Mucosa of rectum (tissue), 2 donors: ENCODE results near the gene ADAM12.

Source experiments
- H3K27ac ChIP-seq, 2 donors: one replicate each; pipeline ENCODE4 v1.7.0; 2013; ENCODE audit warnings: inconsistent platforms in 2 of 2, low read depth in 2 of 2, low read length in 2 of 2
- H3K27me3 ChIP-seq, 2 donors: one replicate each; pipeline ENCODE4 v1.7.0; 2013; ENCODE audit warnings: low read length in 2 of 2; ENCODE audit not compliant: control insufficient read depth in 2 of 2, insufficient read depth in 2 of 2
- H3K36me3 ChIP-seq, 2 donors: one replicate each; pipeline ENCODE4 v1.7.0; 2013; ENCODE audit warnings: low read length in 2 of 2; ENCODE audit not compliant: control insufficient read depth in 2 of 2, insufficient read depth in 2 of 2
- H3K4me1 ChIP-seq, 2 donors: one replicate each; pipeline ENCODE4 v1.7.0; 2013; ENCODE audit warnings: low read length in 2 of 2, mild to moderate bottlenecking in 1 of 2; ENCODE audit not compliant: control insufficient read depth in 2 of 2, insufficient read depth in 2 of 2
- H3K4me3 ChIP-seq, 2 donors: one replicate each; pipeline ENCODE4 v1.7.0; 2013; ENCODE audit warnings: low read length in 2 of 2
- H3K9ac ChIP-seq, 2 donors: one replicate each; pipeline ENCODE4 v1.7.0; 2013; ENCODE audit warnings: low read length in 2 of 2, low read depth in 1 of 2, mild to moderate bottlenecking in 1 of 2
- H3K9me3 ChIP-seq, 2 donors: one replicate each; pipeline ENCODE4 v1.7.0; 2013; ENCODE audit warnings: low read length in 2 of 2; ENCODE audit not compliant: control insufficient read depth in 2 of 2
- donor health status: healthy.
- donor health status: Normal muscosa, but diverticular disease.

ADAM12 gene

DNA sequence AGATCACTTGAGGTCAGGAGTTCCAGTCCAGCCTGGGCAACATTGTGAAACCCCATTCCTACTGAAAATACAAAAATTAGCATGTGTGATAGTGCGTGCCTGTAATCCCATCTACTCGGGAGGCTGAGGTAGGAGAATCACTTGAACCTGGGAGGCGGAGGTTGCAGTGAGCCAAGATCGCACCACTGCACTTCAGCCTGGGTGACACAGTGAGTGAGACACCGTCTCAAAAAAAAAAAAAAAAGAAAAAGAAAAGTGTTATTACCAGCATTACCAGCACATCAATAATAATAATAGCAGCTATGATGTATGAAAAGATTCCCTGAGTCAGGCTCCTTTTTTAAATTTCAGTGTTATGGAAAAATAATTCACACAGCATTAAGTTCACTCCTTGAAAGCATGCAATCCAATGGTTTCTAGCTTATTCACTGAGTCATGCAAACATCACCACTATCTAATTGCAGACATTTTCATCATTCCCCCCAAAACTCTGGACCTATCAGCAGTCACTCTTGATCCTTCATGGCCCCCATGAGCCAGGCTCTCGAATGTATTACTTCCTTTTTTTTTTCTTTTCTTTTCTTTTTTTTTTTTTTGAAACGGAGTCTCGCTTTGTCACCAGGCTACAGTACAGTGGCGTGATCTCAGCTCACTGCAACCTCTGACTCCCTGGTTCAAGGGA is 263.5 kb downstream of the ADAM12 start:
- Histone ChIP-seq H3K27me3 (no peaks in the 10 kb centered on the region), H3K9ac (no peak overlapping the region), H3K36me3 (no peaks in the 10 kb centered on the region), H3K9me3 (no peaks in the 10 kb centered on the region), H3K4me3 (no peak overlapping the region), H3K27ac (no peak overlapping the region), H3K4me1 (no peaks in the 10 kb centered on the region)

DNA sequence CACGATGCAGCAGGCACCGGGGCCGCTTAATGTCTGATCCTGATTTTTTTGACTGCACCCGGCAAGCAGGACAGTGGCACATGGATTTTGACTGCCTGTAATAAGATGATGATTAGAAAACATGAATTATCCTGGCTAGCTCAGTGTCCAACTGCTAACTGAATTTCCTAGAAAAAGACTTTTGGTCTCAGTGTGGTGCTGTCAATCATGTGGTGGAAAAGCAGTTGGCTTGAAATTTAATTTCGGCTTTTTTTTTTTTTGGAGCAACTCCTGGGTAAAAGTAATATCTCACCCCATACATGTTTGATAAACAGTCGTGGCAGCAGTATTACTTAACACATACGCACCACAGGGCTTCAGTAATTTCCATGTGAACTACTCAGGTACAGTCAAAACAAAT is 264.2 kb downstream of the ADAM12 start:
- Histone ChIP-seq H3K4me1 (no peaks in the 10 kb centered on the region), H3K27me3 (peaks cover 0 to 3% of the 10 kb centered on the region in 2 donors), H3K4me3 (no peak overlapping the region), H3K9ac (no peak overlapping the region), H3K9me3 (no peaks in the 10 kb centered on the region), H3K36me3 (no peaks in the 10 kb centered on the region), H3K27ac (no peak overlapping the region)

DNA sequence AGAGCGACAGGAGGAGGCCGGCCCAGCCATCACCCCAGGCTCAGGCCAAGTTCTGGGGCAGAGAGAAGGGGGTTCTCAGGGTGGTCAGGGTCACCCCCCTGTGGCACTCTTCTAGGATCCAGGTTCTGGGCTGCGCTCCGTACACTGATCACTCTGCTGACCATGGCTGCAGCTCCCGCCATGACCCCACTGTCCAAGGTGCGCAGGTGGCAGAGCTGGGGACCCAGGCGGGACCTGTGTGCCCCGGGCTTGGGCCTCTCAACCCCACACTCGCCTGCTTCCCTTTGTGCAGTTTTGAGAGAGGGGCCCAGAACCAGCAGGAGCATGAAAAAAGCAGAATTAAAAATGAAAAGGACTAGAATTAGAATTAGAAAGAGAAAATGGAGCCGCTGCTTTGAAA is 264.8 kb downstream of the ADAM12 start:
- no peaks in the 10 kb centered on the region for H3K9me3 ChIP-seq
- H3K4me1 ChIP-seq = no peaks in the 10 kb centered on the region
- peaks cover 0 to 4% of the 10 kb centered on the region in 2 donors for H3K27me3 ChIP-seq
- no peaks in the 10 kb centered on the region for H3K36me3 ChIP-seq
- H3K9ac ChIP-seq = no peak overlapping the region
- H3K27ac ChIP-seq = no peak overlapping the region
- no peak overlapping the region for H3K4me3 ChIP-seq

DNA sequence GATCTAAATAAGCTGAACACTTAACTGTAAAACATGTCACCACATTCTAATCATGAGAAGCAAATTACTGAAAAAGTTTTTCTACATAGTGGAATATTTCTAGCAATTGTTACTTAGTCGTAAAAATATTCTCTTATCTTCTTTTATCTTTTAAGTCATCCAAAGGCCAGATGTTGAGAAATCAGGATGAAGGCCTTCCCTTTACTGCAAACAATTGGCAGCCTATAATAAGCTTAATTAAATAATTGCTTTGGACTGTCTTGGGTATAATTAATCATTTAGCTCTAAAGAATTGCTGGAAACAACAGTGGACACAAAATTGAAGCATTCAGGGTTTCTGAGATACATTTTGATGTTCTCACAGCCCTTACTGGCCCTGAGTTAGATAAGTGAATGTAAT is 265.4 kb downstream of the ADAM12 start:
- no peaks in the 10 kb centered on the region for H3K36me3 ChIP-seq
- no peaks in the 10 kb centered on the region for H3K4me1 ChIP-seq
- no peak overlapping the region for H3K4me3 ChIP-seq
- peaks cover 0 to 4% of the 10 kb centered on the region in 2 donors for H3K27me3 ChIP-seq
- no peaks in the 10 kb centered on the region for H3K9me3 ChIP-seq
- H3K27ac ChIP-seq = no peak overlapping the region
- H3K9ac ChIP-seq = no peak overlapping the region

DNA sequence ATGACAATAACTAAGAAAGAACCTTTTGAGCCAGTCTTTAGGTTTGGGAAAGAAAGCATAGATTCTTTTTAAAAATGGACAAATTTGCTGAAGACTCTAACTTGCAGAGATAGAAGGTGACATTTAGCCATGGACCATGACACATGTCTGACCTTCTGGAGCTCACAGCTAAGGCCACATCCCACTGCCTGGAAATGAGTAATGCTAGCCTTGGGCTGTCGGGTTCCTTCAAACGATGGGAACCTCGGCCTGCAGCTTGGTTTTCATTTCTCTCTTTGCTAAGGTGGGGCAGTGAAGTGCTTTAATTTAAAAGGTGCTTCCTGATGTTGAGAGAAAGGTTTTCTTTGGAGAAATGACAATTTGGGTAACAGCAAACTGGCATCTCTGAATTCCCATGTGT is 268.7 kb downstream of the ADAM12 start:
- Histone ChIP-seq H3K9ac (no peak overlapping the region), H3K4me3 (no peak overlapping the region), H3K9me3 (no peaks in the 10 kb centered on the region), H3K36me3 (no peaks in the 10 kb centered on the region), H3K4me1 (no peaks in the 10 kb centered on the region), H3K27me3 (peaks cover 0 to 4% of the 10 kb centered on the region in 2 donors), H3K27ac (no peak overlapping the region)

DNA sequence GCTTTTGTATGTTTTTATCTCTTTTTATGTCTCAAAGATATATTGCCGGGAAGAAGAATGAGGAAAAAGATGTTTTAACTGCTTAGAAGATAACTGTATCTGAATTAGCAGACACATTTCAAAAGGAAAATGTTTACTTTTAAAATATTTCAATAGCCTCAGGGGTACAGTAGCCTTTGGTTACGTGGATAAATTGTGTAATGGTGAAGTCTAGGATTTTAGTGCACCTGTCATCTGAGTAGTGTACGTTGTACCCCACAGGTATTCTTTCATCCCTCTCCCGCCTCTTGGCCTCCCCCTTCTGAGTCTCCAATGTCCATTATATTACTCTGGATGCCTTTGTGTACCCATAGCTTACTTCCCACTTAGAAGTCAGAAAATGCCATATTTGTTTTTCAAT is 269.8 kb downstream of the ADAM12 start:
- Histone ChIP-seq H3K27me3 (peaks cover 0 to 4% of the 10 kb centered on the region in 2 donors), H3K4me1 (no peaks in the 10 kb centered on the region), H3K27ac (no peak overlapping the region), H3K9ac (no peak overlapping the region), H3K9me3 (no peaks in the 10 kb centered on the region), H3K4me3 (no peak overlapping the region), H3K36me3 (no peaks in the 10 kb centered on the region)

DNA sequence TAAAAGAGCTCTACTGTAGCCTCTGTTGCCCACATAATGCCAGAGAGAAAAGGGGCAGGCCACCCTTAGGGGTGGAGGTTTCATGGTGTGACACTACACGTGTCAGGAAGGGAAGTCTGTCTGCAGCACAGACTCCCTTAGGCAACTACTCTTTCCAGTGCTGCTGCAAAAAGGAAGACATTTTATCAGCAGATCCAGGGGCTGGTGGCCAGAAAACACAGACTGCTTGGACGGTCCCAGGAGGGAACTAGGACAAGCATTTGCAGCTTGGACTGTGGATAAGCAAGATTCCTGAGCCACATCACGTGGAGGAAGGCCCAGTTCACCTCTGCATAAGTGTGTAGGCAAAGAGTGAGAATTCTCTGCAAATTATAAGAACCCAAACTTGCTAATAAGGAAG is 271.1 kb downstream of the ADAM12 start:
- Histone ChIP-seq H3K9me3 (no peaks in the 10 kb centered on the region), H3K27ac (no peak overlapping the region), H3K36me3 (no peaks in the 10 kb centered on the region), H3K4me1 (no peaks in the 10 kb centered on the region), H3K4me3 (no peak overlapping the region), H3K9ac (no peak overlapping the region), H3K27me3 (peaks cover 0 to 4% of the 10 kb centered on the region in 2 donors)

DNA sequence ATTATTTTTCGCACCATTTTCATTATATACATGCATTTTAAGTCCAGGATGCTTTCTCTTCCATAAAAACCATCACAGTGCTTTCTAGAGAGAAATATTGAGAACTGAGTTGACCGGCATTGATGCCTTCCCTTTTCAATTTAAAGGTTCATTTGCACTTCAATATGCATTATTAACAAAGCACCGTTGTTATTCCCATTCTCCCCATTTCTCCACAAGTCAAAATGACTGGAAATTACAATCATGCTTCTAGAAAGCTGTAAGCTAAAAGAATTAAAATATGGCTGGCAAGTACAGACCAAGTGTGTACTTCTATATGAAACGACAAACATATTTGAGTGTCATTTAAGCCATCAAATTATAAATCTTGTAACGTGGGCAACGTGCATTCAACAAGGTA is 272.4 kb downstream of the ADAM12 start:
- Histone ChIP-seq H3K27me3 (peaks cover 0 to 4% of the 10 kb centered on the region in 2 donors), H3K27ac (no peak overlapping the region), H3K4me1 (no peaks in the 10 kb centered on the region), H3K4me3 (no peak overlapping the region), H3K36me3 (no peaks in the 10 kb centered on the region), H3K9ac (no peak overlapping the region), H3K9me3 (no peaks in the 10 kb centered on the region)

DNA sequence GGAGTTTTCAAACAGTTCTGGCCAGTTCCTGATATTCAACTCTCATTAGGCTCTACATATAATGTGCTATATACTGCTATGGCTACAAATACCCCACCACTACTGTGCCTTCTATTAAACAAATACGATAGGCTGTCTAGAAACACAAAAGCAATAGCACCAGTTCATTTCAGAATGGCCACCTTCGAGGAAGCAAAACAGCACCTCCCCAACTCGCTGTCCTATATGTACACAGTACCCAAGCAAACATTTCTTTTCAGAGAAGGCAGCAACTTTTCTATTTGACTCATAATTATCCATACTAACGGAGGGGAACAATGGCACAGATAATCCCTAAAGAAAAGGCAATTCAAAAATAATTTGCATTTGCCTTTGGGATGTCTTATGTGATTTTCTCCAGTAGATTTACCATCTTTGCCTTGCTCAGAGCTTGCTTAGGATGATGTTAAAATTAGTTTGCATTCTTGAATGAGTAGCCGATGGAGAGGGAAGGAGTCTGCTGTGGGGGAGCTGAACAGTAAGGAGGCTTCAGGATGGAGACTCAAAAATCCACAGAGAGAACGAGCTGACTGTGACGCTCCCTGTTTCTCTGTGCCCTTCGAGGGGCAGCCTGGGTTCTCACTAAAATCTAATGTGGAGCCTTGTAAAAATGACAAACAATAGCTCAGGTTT is 273.3 kb downstream of the ADAM12 start:
- Histone ChIP-seq H3K9ac (no peak overlapping the region), H3K9me3 (no peaks in the 10 kb centered on the region), H3K4me3 (no peak overlapping the region), H3K36me3 (no peaks in the 10 kb centered on the region), H3K27me3 (peaks cover 0 to 4% of the 10 kb centered on the region in 2 donors), H3K27ac (no peak overlapping the region), H3K4me1 (no peaks in the 10 kb centered on the region)

DNA sequence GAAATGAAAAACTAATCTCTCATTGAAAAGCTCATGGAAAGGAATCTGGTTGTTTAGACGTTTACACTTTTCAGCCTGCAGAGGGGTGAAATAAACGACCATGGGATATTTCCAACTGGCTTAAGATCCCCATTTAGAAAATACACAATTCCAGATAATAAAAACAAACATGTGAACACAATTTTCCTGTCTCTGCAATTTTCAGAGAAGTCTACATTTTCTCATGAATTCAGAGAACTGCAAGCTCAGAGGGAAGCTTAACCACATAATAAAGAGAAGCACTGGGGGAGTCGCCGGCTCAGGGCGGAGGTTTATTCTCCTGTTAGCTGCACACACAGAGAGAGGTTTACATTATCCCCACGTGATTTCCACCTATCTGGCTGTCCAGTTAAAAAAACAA is 276.8 kb downstream of the ADAM12 start:
- Histone ChIP-seq H3K27me3 (no peaks in the 10 kb centered on the region), H3K4me3 (no peak overlapping the region), H3K27ac (no peak overlapping the region), H3K4me1 (no peaks in the 10 kb centered on the region), H3K9me3 (no peaks in the 10 kb centered on the region), H3K36me3 (no peaks in the 10 kb centered on the region), H3K9ac (no peak overlapping the region)
